ENCODE data around the gene PSMC3IP. TPM values are rescaled to one million over a fixed set of nuclear protein-coding genes. Genes with fewer than 3 reads are reported as not detected.

PSMC3IP gene
- total and polyA plus RNA-seq, 2 of the 4 experiments (the other 2 are of a cell fraction) = 5.6 to 9.8 TPM

DNA sequence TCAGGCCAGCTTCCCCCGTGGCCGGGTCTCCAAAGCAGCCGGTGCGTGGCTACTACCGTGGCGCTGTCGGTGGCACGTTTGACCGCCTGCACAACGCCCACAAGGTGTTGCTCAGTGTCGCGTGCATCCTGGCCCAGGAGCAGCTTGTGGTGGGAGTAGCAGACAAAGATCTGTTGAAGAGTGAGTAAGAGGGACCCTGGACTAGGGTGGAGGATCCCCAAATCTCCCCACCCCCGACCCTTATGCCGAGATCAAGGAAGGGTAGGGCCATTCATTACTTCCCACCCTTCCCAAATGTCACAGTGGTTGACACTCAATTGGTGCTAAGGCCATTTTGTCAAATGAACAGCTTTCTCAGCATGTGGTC, 14.4 kb downstream of the PSMC3IP start:
- no peak overlapping the region for H3K56ac ChIP-seq (ENCODE audit: extremely low read depth, insufficient read depth, low read length)
- no peak overlapping the region for H2BK20ac ChIP-seq (ENCODE audit: low read depth, low read length)
- H2BK120ac ChIP-seq (ENCODE audit: low read depth, low read length) = no peak overlapping the region
- peaks cover 17% of the 10 kb centered on the region for H3K9me1 ChIP-seq (ENCODE audit: insufficient read depth, low read length)
- H3K9ac ChIP-seq (ENCODE audit: low read depth, low read length) = peak overlapping the region; percentile 86
- H3K27me3 ChIP-seq (ENCODE audit: control insufficient read depth, insufficient read depth, low read length) = no peaks in the 10 kb centered on the region
- in situ Hi-C loops (cut with MboI; ENCODE audit: low sequenced_read_pairs) (no loop called here), intact Hi-C loops (cut with micrococcal nuclease) (no loop called here), dilution Hi-C loops (cut with HindIII; ENCODE audit: low sequenced_read_pairs, unreplicated experiment) (no loop called here)
- TF ChIP-seq USF2 (IDR thresholded peaks at IDR 0.05; ENCODE audit: low read depth, low read length) (no peak), CEBPB (IDR thresholded peaks at IDR 0.05; ENCODE audit: low read depth, low read length) (no peak), RFX5 (IDR thresholded peaks at IDR 0.05; ENCODE audit: low read depth, low read length) (no peak), MXI1 (IDR thresholded peaks at IDR 0.05; ENCODE audit: borderline replicate concordance, low read depth, low read length) (no peak), FOS (IDR thresholded peaks at IDR 0.05; ENCODE audit: low read depth, low read length) (no peak), MAZ (IDR thresholded peaks at IDR 0.05; ENCODE audit: borderline replicate concordance, low read depth, low read length) (no peak)
- peak overlapping the region; percentile 84 for H3K4me3 ChIP-seq (ENCODE audit: insufficient read depth, low read depth, low read length)
- peaks cover 19% of the 10 kb centered on the region for H3K4me1 ChIP-seq (ENCODE audit: control insufficient read depth, insufficient read depth, low read length)
- no peak overlapping the region for H3K18ac ChIP-seq (ENCODE audit: low read depth, low read length)
- CTCF ChIA-PET = no interaction called here
- no peak for DNase-seq
- peak overlapping the region; percentile 83 for H3K27ac ChIP-seq (ENCODE audit: insufficient read depth, low read length)
- no peak overlapping the region for H2BK5ac ChIP-seq (ENCODE audit: low read depth, low read length, poor library complexity, severe bottlenecking)
- BruUV-seq (replicated peaks) = no TSS peak
- H3K79me1 ChIP-seq (ENCODE audit: low read depth in 1 of 2, low read length in 2 of 2) = peaks cover 27 to 63% of the 10 kb centered on the region in 2 experiments
- POLR2A ChIA-PET (ENCODE audit: unreplicated experiment) = no interaction called here
- peaks cover 4% of the 10 kb centered on the region; the same call in 1 of the 2 replicates for H4K20me1 ChIP-seq (ENCODE audit: insufficient read depth, low read length)
- H4K8ac ChIP-seq (ENCODE audit: low read depth in 2 of 2, low read length in 2 of 2) = peak overlapping the region; percentile 98 to 100; a peak in 1 of 4 replicates
- no peak for ATAC-seq (ENCODE audit: low read depth)
- H2AK9ac ChIP-seq (replicated peaks; ENCODE audit: low read depth, low read length, poor library complexity) = peak overlapping the region; percentile 100
- peaks cover 27% of the 10 kb centered on the region for H3K36me3 ChIP-seq (ENCODE audit: control insufficient read depth, insufficient read depth, low read length)
- 89% methylated on average over 7 of the region's 14 CpGs; no CpG with 5 or more reads in 1 of the 2 experiments for WGBS, 2 experiments (ENCODE audit: extremely low coverage in 2 of 2, insufficient read length in 1 of 2)
- H2BK15ac ChIP-seq (ENCODE audit: low read depth, low read length) = no peak overlapping the region
- H2AFZ ChIP-seq (replicated peaks; ENCODE audit: low read length, poor library complexity) = no peak overlapping the region
- H2AK5ac ChIP-seq (ENCODE audit: low read depth, low read length) = peak overlapping the region; percentile 42; the same call in 1 of the 2 replicates
- H4K91ac ChIP-seq (ENCODE audit: insufficient read depth, low read depth, low read length) = no peak overlapping the region
- peak overlapping the region; percentile 83 for H3K4me2 ChIP-seq (ENCODE audit: low read depth, low read length)
- H3K9me3 ChIP-seq (ENCODE audit: control insufficient read depth, insufficient read depth, low read length) = no peaks in the 10 kb centered on the region
- no peak overlapping the region for H3K14ac ChIP-seq (replicated peaks; ENCODE audit: low read depth, low read length)
- no peak overlapping the region for H4K5ac ChIP-seq (ENCODE audit: low read depth, low read length)
- 0 out of 2 replicates have a peak overlapping the region, but pooled peaks have one; percentile 95 for H3K4ac ChIP-seq (ENCODE audit: low read depth, low read length)
- H3K23ac ChIP-seq (ENCODE audit: low read depth, low read length) = no peak overlapping the region
